ENCODE results near the gene TMIGD3.

TMIGD3 gene

DNA sequence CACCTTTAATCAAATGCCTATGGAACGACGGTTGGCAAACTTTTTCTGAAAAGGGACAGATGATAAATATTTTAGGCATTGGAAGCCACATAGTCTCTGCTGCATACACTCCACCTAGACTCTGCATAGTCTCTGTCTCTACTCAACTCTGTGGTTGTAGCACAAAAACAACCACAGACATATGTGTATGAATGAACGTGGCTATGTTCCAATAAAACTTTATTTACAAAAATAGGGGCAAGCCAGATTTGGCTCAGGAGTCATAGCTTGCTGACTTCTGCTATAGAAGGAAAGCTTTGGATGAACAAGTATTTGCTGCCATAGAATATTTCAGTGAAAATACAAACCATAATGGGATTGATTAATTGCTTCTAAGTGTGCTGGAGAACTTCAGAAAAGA is 37.5 kb upstream of the TMIGD3 start:
- TF ChIP-seq, protein P1, sequence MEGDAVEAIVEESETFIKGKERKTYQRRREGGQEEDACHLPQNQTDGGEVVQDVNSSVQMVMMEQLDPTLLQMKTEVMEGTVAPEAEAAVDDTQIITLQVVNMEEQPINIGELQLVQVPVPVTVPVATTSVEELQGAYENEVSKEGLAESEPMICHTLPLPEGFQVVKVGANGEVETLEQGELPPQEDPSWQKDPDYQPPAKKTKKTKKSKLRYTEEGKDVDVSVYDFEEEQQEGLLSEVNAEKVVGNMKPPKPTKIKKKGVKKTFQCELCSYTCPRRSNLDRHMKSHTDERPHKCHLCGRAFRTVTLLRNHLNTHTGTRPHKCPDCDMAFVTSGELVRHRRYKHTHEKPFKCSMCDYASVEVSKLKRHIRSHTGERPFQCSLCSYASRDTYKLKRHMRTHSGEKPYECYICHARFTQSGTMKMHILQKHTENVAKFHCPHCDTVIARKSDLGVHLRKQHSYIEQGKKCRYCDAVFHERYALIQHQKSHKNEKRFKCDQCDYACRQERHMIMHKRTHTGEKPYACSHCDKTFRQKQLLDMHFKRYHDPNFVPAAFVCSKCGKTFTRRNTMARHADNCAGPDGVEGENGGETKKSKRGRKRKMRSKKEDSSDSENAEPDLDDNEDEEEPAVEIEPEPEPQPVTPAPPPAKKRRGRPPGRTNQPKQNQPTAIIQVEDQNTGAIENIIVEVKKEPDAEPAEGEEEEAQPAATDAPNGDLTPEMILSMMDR (IDR thresholded peaks at IDR 0.05; ENCODE audit: control insufficient read depth, insufficient read depth, low read depth, low read length, missing control alignments), result no peak
- H3K4me3 ChIP-seq (ENCODE audit: control insufficient read depth, low read depth, low read length), result no peak overlapping the region
- no peak for DNase-seq (ENCODE audit: low read depth)

DNA sequence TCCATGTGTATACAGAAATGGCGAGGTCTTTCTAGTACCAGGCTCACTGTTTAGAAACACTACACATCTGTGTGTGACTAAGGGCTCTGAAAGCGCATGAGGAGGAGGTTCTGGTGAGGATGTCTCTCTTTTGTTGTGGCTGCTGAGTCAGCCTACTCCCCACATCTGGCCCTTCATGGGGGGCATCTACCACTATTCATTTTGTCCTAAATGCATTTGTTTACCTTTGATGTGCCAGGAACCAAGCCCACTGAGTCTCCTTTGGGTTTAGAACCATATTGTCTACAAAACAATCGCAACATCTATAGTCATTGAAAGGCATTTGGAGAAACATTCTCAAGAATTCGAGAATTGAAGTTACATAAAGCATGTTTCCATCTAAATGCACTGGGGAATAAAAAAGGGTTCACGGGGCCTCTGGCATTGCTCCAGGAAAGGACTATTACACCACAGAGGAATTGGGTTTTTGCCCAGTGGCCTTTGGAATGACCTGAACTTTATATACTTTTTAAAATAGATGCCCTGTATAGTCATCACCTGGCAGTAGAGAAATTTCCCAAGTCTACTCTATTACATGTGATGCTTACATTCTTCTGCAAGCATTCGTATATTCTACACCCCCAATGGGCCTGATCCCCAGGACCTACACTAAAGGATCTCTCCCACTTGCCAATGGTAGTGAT is 35.1 kb upstream of the TMIGD3 start:
- no peak for DNase-seq (ENCODE audit: low read depth)
- H3K4me3 ChIP-seq (ENCODE audit: control insufficient read depth, low read depth, low read length), result no peak overlapping the region
- TF ChIP-seq, protein P1 (IDR thresholded peaks at IDR 0.05; ENCODE audit: control insufficient read depth, insufficient read depth, low read depth, low read length, missing control alignments), result no peak

DNA sequence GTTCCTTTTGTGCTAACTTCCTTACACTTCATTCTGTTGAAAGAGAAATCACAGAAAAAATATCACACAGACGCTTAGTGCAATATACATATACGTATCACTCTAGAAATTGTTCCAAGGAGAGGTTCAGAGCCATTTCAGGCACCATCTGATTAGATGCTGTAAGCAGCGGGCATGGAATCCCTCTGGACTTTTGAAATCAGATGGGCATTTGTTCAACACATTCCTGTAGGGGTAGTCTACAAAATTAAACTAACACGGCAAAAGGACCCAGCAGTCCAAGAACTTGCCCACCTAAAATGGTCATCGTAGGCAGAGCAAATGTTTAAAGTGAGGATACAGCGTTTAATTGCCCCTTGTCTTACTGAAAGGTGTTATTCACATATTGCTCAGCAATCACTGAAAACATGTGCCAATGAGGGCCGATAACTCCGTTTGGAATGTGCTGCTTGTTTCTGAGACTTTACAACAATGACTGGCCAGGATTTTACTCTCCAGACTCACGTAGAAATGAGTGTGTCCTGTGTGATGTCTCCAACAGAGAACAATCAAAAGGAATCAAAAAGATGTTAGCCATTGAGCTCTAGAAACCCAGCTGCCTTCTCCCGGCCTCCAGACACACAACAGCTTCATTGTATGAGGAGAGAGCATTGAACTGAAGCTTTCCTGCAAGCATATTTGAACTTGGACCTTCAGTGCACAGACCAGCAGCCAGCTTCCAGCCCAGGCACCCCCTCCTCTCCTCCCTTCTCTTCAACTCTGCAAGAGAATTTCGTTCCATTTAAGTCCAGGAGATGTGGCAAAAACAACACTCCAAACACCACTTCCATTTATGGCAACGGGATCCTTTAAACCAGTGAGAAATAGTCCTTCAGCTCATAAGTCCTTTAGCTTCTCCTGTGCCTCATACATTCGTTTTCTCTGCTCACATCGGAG is 32.1 kb upstream of the TMIGD3 start:
- no peak for DNase-seq (ENCODE audit: low read depth)
- TF ChIP-seq, protein P1 (IDR thresholded peaks at IDR 0.05; ENCODE audit: control insufficient read depth, insufficient read depth, low read depth, low read length, missing control alignments), result no peak
- no peak overlapping the region for H3K4me3 ChIP-seq (ENCODE audit: control insufficient read depth, low read depth, low read length)

DNA sequence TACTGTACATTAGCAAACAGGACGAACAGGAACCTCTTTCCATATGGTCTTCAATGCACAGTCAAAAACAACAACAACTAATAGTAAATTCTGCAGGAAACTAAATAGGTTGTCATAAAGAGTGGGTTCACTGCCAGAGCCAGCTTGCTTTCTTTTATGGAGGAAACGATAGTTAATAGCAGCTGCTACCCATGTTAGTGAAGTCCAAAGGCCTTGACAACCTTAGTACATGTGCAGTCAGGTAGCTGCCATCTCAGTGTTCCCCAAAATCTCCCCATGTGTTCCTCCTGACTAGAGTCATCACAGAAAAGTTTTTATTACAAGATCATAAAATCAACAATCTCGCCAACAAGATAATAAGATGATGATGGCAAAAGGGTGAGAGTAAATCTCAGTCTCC is 16.6 kb upstream of the TMIGD3 start:
- TF ChIP-seq, protein P1 (IDR thresholded peaks at IDR 0.05; ENCODE audit: control insufficient read depth, insufficient read depth, low read depth, low read length, missing control alignments), result no peak
- DNase-seq (ENCODE audit: low read depth), result no peak
- no peak overlapping the region for H3K4me3 ChIP-seq (ENCODE audit: control insufficient read depth, low read depth, low read length)

DNA sequence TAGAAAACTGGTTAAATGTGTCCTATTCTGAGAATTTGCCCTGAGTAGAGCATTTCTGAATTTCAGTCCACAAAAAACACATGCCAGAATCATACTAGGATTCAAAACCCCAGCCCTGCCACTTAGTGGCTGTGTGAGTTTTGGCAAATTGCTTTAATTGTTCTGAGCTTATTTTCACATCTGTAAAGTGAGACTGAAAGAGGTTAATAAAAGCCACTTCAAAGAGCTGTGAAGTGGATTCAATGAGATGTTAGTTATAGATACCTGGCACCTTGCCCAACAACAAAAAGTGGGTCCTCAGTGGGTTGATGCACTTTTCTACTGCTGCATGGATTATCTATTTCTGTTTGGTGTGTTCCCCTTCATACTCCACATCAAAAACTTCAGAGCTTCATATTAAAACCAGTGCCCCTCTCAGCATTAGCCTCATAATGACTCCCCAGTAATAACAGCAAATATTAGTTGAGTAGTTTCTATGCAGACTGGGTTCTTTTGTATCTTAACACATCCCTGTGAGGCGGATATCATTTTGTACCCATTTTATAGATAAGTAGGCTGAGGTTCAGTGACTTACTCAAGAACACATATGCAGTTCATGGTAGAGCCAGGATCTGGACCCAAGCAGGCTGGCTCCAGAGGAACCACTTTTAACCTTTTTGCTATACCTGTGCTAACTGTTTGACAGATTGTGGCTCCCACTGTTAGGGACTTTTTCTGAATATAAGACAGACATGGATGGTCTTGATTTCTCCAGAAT is 14.2 kb upstream of the TMIGD3 start:
- no peak for DNase-seq (ENCODE audit: low read depth)
- no peak overlapping the region for H3K4me3 ChIP-seq (ENCODE audit: control insufficient read depth, low read depth, low read length)
- TF ChIP-seq, protein P1 (IDR thresholded peaks at IDR 0.05; ENCODE audit: control insufficient read depth, insufficient read depth, low read depth, low read length, missing control alignments), result no peak

DNA sequence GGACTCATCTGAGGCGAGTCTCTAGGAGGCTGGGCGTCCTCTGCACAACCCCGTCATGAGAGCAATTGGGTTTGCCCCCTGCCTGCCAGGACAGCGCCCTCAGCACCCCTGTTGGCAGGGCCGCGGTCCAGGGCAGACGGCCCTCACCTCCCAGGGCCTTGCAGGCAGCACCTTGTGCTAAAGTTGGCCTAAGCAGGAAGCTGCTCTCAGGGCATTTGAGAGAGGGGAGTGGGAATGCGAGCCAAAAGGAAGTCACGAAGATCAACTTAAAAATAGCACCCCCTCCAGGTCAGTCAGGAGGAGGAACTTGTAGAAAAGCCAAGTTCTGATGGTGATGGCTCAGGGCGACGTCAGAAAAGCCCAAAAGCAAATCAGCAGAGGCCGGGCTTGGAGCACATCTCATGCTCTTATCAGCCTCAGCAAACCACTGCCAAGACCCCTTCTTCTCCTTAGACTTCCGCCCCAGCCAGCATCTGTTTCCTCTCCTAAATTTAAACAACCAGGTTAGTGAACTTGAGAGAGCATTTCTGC is 12.6 kb upstream of the TMIGD3 start:
- no peak for DNase-seq (ENCODE audit: low read depth)
- TF ChIP-seq, protein P1 (IDR thresholded peaks at IDR 0.05; ENCODE audit: control insufficient read depth, insufficient read depth, low read depth, low read length, missing control alignments), result peak; percentile 39
- H3K4me3 ChIP-seq (ENCODE audit: control insufficient read depth, low read depth, low read length), result peak overlapping the region; percentile 35

All from AG09309 (cell line).